HG03045 (cell line): ENCODE measurements around the gene RBMS2.
"Not testable (repeated sequence)": the region's sequence is repeated elsewhere in the genome, so short reads cannot be mapped to it uniquely, and the experiment has no call there.

Experiments used
- ATAC-seq: cut with Tn5 transposase; IDR thresholded peaks from one replicate; pipeline ENCODE4 v1.9.1; 2021; ENCODE audit warnings: mild to moderate bottlenecking, moderate library complexity; ENCODE audit not compliant: unreplicated experiment

The RBMS2 gene

DNA sequence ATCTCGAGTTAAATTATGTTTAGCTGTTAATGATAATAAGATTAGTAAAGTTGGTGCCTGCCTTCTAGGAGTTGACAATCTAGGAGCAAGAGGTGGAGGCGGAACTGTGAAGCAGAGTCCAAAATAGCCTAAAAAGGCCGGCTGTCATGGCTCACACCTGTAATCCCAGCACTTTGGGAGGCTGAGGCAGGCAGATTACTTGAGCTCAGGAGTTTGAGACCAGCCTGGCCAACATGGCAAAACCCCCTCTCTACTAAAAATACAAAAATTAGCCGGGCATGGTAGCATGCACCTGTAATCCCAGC is 7.7 kb upstream of the RBMS2 start:
- ATAC-seq, result not testable (repeated sequence)

DNA sequence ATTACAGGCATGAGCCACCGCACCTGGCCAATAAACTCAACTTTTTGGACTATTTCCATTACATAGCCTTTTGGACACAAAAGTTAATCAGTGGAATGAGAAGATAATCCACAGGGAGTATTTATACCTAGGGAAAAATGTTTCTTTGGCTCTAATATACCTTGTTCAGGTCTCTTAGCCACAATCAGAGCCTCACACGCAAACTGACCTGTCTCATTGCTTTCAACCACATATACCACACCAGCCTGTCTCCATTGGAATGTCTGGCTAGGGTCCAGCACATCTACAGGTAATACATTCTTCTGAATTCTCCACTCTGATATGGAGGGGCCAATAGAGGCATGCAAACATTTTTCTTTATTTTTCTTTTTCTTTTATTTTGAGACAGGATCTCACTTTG is 3.8 kb upstream of the RBMS2 start:
- ATAC-seq, result no peak

DNA sequence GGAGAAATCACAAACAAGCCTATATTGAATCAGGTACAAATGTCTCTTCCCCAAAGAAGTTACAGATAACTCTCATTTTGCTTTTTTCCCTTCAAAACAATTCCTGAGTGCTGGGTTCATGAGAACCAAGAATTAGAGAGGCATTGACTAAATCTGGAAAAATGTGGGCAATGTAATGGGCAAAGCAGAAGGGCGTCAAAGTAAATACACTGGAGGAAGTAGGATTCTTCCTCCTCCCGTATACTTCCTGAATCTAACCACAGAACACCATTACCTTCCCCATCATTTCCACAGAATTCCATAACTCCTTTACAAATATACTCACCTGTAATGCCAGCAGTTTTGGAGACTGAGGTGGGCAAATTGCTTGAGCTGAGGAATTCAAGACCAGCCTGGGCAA is 3.0 kb upstream of the RBMS2 start:
- no peak for ATAC-seq

DNA sequence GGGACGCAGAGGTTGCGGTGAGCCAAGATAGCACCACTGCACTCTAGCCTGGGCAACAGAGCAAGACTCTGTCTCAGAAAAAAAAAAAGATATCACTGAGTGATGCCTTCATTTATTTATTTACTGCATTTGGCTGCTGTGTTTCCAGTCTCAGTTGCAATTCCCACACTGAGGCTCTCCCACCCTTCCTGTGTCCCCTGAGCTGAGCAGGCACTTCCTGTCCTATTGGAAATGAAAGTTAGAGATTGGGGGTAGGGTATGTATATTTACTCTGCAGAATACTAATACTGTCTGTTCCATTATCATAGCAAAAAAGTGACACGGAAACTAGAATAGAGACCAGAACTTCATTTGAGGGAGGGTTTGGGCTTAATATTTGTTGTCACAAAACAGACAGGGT is 1.6 kb upstream of the RBMS2 start:
- no peak for ATAC-seq

DNA sequence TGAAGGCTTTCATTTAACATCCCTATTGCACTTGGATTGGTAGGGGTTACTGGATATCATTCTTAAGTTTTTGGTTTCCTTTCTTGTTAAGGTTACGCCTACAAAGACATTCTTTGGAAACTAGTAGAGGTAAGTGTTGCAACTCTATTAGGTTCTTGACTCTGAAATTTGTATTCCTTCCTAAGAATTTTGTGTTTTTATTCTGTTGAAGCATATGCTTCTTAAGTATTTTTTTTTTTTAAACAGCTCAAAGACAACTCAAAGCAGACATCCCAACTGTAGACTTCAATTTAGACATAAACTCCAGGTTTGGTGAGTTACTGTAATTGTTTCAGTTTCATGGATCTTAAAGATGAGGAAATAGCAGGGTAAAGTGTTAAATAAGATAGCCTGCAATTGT is 1.1 kb upstream of the RBMS2 start:
- no peak for ATAC-seq

DNA sequence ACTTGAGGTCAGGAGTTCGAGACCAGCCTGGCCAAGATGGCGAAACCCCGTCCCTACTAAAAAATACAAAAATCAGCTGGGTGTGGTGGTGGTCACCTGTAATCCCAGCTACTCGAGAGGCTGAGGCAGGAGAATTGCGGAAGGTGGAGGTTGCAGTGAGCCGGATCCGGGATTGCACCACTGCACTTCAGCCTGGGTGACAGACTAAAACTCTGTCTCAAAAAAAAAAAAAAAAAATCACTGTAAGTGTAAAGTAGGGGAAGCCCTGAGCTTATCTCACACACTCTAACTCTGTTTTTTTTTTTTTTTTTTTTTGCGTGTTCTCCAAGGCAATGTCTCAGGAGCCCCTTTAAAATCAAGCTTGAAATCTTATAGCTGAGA is 421 bp upstream of the RBMS2 start:
- ATAC-seq, result no peak

DNA sequence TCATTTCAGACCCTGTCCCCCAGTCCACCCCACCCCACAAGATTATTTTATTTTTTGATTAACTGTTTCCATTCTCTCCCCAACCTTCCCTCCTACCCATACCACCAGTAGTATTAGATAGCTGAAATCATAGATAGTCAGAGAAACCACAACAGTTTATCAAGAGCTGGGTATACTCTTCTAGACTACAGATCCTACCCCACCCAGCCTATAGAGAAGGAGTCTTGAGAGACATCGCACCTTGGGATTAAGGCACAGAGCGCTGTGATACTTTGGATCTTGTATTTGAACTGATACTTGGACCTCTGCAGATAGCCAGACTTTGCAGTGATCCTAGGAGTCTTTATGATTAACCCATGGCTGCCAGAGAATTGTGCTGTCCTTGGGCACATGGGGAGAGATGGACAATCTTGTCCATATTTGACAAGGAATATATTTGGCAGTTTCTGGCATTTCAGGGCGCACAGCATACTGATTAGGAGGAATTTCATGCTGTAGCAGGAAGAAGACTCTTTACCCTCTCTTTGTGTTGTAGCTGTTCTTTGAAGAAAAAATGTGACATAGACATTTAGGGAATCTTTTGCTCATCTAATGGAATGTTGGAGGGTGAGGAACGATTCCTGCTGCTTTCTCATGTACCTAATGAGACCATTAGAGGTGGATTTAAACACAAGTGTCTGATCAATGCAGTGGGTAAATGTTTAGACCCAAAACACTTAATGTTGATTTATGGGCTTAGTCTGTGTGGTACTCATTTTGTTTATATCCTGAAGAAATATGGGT is 982 bp downstream of the RBMS2 start:
- ATAC-seq, result no peak

DNA sequence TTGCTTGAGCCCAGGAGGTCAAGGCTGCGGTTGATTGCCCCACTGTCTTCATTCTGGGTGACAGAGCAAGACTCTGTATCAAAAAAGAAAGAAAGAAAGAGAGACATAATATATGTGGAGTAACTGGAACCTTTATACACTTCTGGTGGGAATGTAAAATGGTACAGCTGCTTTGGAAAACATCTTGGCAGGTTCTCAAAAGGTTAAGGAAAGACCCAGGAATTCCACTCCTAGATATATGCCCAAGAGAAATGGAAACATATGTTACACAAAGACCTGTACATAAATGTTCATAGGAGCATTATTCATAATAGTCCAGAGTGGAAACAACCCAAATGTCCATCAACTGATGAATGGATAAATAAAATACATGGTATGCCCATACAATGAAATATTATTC is 7.2 kb downstream of the RBMS2 start:
- no peak for ATAC-seq

DNA sequence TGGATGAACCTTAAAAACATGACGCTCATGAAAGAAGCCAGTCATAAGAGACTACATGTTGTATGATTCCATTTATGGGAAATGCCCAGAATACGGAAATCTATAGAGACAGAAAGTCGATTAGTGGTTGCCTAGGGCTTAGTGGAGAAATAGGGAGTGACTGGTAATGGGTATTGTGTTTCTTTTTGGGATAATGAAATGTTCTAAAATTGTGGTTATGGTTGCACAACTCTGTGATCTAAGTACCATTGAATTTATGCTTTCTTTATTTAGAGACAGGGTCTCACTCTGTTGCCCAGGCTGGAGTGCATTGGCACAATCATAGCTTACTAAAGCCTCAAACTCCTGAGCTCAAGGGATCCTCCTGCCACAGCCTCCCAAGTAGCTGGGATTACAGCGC is 8.0 kb downstream of the RBMS2 start:
- no peak for ATAC-seq

DNA sequence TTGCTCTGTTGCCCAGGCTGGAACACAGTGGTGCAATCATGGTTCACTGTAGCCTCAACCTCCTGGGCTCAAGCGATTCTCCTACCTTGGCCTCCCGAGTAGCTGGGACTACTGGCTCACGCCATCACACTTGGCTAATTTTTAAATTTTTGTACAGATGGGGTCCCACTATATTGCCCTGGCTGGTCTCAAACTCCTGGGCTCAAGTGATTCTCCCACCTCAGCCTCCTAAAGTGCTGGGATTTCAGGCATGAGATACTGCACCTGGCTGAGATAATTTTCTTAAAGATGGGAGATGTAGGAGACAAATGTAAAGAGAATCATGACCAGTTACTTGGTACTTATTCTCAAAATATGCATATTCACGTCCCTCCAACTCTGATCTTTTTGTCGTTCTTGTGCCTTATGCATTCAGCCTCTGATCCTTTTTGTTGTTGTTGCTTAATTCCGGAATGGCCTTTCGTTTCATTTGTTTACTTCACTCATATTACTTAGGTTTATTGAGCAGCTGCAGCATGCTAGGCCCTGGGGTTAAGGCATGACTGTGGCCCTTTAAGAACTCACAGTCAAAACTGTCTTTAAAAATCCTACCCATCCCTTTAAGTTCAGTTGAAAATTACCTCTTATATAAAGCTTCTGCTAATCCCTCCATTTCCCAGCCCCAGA is 8.9 kb downstream of the RBMS2 start:
- ATAC-seq, result no peak

DNA sequence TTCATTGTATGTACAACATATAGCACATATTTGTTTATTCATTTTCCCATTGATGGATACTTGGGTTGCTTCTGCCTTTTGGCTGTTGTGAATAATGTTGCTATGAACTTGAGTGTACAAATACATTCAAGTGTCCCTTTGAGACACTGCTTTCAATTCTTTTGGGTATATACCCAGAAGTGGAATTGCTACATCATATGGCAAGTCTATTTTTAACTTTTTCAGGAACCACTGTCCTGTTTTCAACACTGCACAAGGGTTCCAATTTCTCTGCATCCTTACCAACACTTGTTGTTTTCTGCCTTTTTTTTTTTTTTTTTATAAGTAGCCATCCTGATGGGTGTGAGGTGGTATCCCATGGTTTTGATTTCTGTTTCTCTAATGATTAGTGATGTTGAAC is 15.9 kb downstream of the RBMS2 start:
- ATAC-seq, result no peak

DNA sequence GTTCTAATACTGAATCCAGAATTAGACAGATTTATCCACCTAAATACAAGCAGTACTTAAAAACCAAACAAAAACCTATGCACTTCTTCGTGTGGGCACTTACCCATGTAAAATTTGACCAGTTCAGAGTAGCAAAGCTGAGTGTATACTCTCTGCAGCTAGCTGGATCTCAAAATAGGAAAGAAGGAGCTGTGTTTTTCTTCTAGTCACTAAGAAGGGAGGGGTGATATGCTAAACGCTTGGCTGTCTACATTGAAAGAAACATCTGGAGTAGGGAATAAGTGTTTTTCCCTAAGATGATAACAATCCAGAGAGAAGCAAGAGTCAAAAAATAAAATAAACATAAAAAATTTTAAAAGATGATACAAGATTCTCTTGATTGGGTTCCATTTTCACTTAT is 20.0 kb downstream of the RBMS2 start:
- ATAC-seq, result no peak

DNA sequence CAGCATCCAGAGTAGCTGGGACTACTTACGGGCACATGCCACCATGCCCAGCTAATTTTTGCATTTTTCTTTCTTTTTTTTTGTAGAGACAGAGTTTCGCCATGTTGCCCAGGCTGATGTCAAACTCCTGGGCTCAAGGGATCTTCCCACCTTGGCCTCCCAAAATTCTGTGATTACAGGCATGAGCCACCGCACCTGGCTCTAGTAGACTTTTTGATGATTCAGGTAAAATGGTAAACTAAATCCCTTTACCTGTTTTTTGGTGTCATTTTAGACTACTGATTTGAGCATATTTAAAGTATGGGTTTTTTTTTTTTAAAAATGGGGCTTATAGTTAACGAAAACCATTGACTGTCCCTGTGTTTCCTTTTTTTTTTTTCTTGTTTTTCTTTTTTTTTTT is 20.5 kb downstream of the RBMS2 start:
- no peak for ATAC-seq

DNA sequence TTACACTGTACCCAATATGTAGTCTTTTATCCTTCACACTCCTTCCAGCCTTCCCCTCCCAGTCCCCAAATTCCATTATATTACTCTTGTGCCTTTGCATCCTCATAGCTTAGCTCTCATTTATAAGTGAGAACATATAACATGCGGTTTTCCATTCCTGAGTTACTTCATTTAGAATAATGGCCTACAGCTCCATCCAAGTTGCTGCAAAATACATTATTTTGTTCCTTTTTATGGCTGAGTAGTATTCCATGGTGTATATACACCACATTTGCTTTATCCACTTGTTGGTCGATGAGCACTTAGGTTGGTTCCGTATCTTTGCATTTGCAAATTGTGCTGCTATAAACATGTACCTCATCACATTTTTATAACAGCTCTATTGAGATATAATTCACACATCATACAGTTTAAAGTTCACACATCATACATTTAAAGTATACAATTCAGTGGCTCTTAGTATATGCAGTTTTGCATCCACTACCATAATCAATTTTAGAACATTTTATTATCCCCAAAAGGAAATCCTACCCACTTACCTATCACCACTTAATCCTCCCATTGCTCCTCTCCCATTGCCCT is 23.5 kb downstream of the RBMS2 start:
- no peak for ATAC-seq

DNA sequence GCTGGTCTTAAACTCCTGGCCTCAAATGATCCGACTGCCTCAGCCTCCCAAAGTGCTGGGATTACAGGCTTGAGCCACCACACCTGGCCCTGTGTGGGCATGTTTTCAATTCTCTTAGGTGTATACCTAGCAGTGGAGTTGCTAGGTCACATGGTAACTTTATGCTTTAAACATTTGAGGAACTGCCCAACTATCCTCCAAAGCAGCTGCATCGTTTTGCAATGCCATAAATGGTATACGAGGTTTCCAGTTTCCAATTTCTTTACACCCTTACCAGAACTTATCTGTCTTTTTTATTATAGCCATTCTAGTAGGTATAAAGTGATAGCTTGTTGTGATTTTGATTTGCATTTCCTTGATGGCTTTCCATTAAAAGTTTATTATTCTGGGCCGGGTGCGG is 25.1 kb downstream of the RBMS2 start:
- no peak for ATAC-seq

DNA sequence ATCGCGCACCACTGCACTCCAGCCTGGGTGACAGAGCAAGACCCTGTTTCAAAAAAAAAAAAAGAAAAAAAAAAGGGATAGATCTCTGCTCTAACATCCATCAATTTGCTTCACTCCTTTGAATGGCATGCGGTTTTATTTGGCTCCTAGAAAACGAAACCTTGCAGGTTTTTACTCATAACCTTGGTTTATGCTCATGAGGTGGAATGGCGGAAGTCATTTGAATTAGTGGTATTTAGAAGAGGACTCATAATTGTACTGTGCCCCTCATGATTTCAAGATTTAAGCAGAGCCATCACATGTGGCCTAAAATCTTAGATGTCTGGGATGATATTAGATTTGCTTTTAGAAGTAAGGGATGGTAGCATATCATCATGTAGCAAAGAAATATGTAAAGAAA is 29.4 kb downstream of the RBMS2 start:
- ATAC-seq, result no peak

DNA sequence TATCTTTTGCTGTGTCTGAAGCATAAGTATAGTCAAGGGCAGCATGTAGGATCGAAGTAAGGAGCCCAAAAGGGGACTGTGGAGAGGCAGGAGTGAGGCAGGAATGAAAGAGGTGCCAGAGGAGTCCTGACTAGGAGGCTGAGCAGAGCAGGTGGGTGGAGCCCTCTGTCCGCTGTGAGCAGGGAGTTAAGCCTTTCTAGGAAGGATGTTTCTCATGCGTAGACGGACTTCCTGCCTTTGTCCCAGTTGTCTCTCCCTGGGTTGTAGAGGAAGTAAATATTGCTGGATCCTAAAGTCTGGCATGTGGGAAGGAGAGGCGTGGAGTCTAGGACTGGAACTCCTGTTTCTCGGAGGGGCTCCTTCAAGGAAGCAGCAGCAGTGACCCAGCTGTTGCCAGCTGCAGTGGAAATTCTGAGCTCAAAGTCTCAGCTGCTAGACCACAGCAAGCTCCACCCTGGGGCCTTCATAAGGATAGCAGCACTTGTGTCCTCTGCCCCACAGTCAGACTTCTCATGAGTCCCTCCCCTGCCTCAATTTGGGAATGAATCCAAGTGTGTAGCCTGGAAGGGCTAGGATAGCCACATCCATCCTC is 44.0 kb downstream of the RBMS2 start:
- ATAC-seq, result no peak

DNA sequence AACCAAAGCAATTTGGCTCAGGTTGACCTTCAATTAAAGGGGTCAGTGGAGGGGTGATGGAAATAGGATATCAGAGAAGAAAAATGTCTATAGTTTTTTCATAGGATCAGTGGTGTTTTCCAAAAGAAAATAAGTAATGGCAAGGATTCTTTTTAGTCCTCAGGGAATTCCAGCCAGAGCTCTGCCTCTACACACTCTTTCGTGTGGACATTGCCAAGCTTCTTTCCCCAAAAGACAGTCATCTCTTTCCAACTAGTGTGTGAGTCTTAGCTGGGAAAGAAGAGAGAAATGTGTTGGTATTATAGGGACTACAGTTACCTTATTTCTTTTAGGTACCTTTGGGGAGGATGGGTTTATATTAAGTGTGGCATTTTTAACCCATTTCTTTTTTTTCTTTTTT is 46.5 kb downstream of the RBMS2 start:
- no peak for ATAC-seq

DNA sequence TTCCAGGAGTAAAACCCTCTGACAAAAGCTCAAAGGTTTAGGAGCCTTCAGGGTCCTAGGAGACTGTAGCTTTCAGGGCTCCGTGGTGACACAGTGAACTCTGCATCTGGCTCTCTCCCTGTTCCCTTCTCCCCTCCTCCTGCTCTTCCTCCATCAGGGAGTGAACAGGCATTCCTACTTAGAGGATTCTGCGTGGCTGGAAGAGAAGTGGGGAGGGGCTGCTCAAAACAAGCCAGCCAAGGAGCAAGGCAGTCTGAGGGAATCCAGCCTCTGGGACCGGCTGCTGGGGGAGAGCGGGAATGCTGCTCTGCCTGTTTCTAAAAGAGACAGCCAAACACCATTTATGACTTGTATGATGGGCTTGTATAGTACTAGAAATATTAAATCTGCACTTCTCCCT is 49.5 kb downstream of the RBMS2 start:
- ATAC-seq, result no peak

DNA sequence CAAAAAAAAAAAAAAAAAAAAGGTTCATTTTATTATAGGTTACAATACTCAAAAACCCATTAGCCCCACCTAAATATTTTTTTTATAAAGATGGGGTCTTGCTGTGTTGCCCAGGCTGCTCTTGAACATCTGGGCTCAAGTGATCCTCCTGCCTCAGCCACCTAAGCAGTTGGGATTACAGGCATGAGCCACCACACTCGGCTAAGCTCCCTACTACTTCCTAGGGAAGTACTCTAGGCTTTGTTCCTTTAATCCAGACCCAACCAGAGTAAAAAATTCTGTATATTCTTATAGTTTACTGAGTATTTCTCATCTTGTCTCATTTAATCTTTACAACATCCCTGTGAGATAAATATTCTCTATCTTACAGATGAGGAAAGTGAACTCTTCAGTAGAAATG is 50.7 kb downstream of the RBMS2 start:
- no peak for ATAC-seq

DNA sequence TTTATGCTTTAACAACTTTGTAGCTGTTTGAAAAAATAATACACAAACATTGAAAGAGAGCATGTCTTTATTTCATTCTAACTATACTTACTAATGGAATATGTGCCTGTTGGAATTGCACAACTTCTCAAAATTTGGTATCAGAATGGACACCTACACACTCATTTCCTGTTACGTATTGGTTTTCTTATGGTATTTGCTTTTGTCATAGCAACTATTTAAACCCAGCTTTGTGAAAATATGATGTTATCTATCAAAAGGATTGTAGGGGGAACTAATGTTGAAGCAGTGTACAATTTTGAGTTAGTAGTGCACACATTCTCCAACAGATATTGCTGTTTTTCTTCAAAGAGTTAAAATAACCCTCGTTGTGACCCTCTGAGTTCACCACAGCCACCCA is 52.6 kb downstream of the RBMS2 start:
- ATAC-seq, result no peak

DNA sequence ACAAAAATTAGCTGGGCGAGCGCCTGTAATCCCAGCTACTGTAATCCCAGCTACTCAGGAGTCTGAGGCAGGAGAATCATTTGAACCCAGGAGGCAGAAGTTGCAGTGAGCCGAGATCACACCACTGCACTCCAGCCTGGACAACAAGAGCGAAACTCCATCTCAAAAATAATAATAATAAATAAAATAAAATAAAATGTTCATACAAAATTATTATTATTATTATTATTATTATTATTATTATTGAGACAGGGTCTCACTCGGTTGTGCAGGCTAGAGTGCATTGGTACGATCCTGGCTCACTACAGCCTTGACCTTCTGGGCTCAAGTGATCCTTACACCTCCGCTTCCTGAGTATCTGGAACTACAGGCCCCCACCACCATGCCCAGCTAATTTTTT is 55.6 kb downstream of the RBMS2 start:
- ATAC-seq, result not testable (repeated sequence)
